Sigmoid colon (tissue), 4 donors: Measurements from ENCODE around the gene ZNF200.

Experiments
- CTCF ChIP-seq, 4 experiments: fragments of 450-650 bp in 3 of 4; fragments of 200-600 bp in 1 of 4; IDR thresholded peaks; one replicate each; pipeline ENCODE4 v1.5.1; 2016 to 2019; ENCODE audit warnings: antibody characterized with exemption in 4 of 4, mild to moderate bottlenecking in 3 of 4, moderate library complexity in 2 of 4
- EP300 ChIP-seq, 4 donors: sonication (generic); formaldehyde crosslinking; IDR thresholded peaks; one replicate each; pipeline ENCODE4 v1.6.1; 2017; ENCODE audit warnings: antibody characterized with exemption in 4 of 4
- POLR2A ChIP-seq, 2 donors: fragments of 450-650 bp; IDR thresholded peaks; one replicate each; pipeline ENCODE4 v1.6.1; 2016; ENCODE audit warnings: antibody characterized with exemption in 2 of 2, mild to moderate bottlenecking in 2 of 2, moderate library complexity in 2 of 2

DNA sequence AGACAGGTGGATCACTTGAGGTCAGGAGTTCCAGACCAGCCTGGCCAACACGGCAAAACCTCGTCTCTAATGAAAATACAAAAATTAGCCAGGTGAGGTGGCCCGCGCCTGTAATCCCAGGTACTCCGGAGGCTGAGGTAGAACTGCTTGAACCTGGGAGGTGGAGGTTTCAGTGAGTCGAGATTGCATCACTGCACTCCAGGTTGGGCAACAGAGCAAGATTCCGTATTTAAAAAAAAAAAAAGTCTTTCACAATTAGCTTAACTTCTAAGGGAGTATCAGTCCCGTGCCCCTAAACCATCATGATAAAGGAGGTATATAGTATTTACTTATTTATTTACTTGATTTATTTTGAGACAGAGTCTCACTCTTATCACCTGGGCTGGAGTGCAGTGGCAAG lies 24.9 kb upstream of the ZNF200 start:
- TF ChIP-seq CTCF (IDR thresholded peaks at IDR 0.05) (no peak), EP300 (IDR thresholded peaks at IDR 0.05) (no peak), POLR2A (IDR thresholded peaks at IDR 0.05) (no peak)
